ENCODE results near the gene ARHGAP5. TPM values are rescaled to one million over a fixed set of nuclear protein-coding genes. Genes with fewer than 3 reads are reported as not detected.

The ARHGAP5 gene
- total RNA-seq, 1 donor from 2014 or later, result 54.6 TPM

- DNase-seq (ENCODE audit: low read depth), result peak; percentile 97
Measured at GRCh38 chr14:32076278-32077080, 625 bp upstream of the ARHGAP5 start.

GRCh38 chr14:32078023-32078857 is 1.1 kb downstream of the ARHGAP5 start:
- peak; percentile 55 for DNase-seq (ENCODE audit: low read depth)

- no peak for DNase-seq (ENCODE audit: low read depth)
Measured at GRCh38 chr14:32078858-32079216, 1.7 kb downstream of the ARHGAP5 start.

- no peak for DNase-seq (ENCODE audit: low read depth)
Measured at GRCh38 chr14:32079264-32079663, 2.2 kb downstream of the ARHGAP5 start.

GRCh38 chr14:32080001-32080510 is 3.0 kb downstream of the ARHGAP5 start:
- DNase-seq (ENCODE audit: low read depth), result no peak

GRCh38 chr14:32081901-32082300 is 4.8 kb downstream of the ARHGAP5 start:
- no peak for DNase-seq (ENCODE audit: low read depth)

GRCh38 chr14:32083315-32083624 is 6.2 kb downstream of the ARHGAP5 start:
- DNase-seq (ENCODE audit: low read depth), result no peak

- no peak for DNase-seq (ENCODE audit: low read depth)
Measured at GRCh38 chr14:32083789-32084188, 6.7 kb downstream of the ARHGAP5 start.

- no peak for DNase-seq (ENCODE audit: low read depth)
Measured at GRCh38 chr14:32085182-32085844, 8.2 kb downstream of the ARHGAP5 start.

- DNase-seq (ENCODE audit: low read depth), result no peak
Measured at GRCh38 chr14:32085845-32086383, 8.8 kb downstream of the ARHGAP5 start.

- DNase-seq (ENCODE audit: low read depth), result peak; percentile 52
Measured at GRCh38 chr14:32087173-32087861, 10.2 kb downstream of the ARHGAP5 start.

GRCh38 chr14:32087907-32088306 is 10.8 kb downstream of the ARHGAP5 start:
- DNase-seq (ENCODE audit: low read depth), result no peak

GRCh38 chr14:32090686-32091085 is 13.6 kb downstream of the ARHGAP5 start:
- DNase-seq (ENCODE audit: low read depth), result no peak

GRCh38 chr14:32099473-32099872 is 22.4 kb downstream of the ARHGAP5 start:
- DNase-seq (ENCODE audit: low read depth), result no peak

- DNase-seq (ENCODE audit: low read depth), result no peak
Measured at GRCh38 chr14:32100175-32100574, 23.1 kb downstream of the ARHGAP5 start.

- no peak for DNase-seq (ENCODE audit: low read depth)
Measured at GRCh38 chr14:32102152-32102787, 25.2 kb downstream of the ARHGAP5 start.

- no peak for DNase-seq (ENCODE audit: low read depth)
Measured at GRCh38 chr14:32102968-32103367, 25.9 kb downstream of the ARHGAP5 start.

GRCh38 chr14:32104308-32104707 is 27.2 kb downstream of the ARHGAP5 start:
- no peak for DNase-seq (ENCODE audit: low read depth)

- DNase-seq (ENCODE audit: low read depth), result no peak
Measured at GRCh38 chr14:32104803-32105202, 27.7 kb downstream of the ARHGAP5 start.

Measured in myocyte (in vitro differentiated cells).